ENCODE data around the gene MEIS2.

DNA sequence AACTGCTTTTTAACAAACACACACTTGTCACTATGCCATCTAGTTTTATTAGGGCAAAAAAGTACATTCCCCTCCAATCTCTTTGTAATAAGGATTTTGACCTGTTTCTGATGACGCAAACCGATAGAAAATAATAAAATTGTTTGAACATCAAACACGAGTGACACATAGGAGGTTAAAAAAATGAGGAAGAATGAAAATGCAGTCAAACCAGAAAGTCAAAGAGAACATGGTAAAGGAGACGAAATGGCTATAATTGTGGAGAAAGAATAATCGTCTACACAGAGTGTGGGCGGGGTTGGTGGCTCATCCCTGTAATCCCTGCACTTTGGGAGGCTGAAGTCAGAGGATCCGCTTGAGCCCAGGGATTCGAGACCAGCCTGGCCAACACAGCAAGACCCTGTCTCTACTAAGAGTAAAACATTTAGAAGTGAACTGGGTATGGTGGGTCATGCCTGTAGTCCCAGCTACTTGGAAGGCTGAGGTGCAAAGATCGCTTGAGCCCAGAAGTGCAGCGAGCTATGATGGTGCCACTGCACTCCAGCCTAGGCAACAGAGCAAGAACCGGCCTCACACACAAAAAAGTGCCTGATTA, 83.2 kb downstream of the MEIS2 start:
- TF ChIP-seq CTCF (IDR thresholded peaks at IDR 0.05; ENCODE audit: low read depth, low read length) (no peak), POLR2A (IDR thresholded peaks at IDR 0.05; ENCODE audit: extremely low read depth, insufficient read length) (no peak), MYC (IDR thresholded peaks at IDR 0.05; ENCODE audit: low read depth, low read length) (no peak)
- TF ChIP-seq, protein P1, sequence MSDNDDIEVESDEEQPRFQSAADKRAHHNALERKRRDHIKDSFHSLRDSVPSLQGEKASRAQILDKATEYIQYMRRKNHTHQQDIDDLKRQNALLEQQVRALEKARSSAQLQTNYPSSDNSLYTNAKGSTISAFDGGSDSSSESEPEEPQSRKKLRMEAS (IDR thresholded peaks at IDR 0.05; ENCODE audit: low read depth, low read length) = no peak

Measured in NB4 (cell line).